Hepatocyte (in vitro differentiated cells): ENCODE measurements around the gene PLXNB3.

Source experiments
- CTCF ChIP-seq: fragments of 200-600 bp; sonication (generic); IDR thresholded peaks from 2 replicates; pipeline ENCODE4 v1.5.1; 2016; ENCODE audit warnings: antibody characterized with exemption, mild to moderate bottlenecking; ENCODE audit not compliant: poor library complexity
- EZH2 ChIP-seq: fragments of 200-600 bp; sonication (generic); IDR thresholded peaks from 2 replicates; pipeline ENCODE4 v1.6.1; 2016; ENCODE audit warnings: antibody characterized with exemption, mild to moderate bottlenecking, borderline replicate concordance

DNA sequence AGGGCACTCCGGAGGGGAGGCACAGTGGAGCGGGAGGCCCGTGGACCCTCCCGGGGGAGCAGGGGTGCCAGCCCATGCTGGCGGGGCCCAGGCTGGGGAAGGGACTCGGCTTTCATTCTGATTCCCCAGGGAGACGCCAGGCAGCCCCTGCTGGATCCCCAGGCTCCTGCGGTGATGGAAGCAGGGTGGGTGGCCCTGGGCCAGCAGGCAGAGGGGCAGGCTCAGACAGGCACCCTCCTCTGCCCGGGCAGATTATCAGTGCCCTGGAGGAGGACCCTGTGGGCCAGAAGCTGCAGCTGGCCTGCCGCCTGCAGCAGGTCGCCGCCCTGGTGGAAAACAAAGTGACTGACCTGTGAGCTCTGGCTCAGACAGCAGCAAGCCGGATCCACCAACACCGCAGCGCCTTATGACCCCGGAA lies 14.6 kb downstream of the PLXNB3 start:
- TF ChIP-seq CTCF, result no peak
- no peak for TF ChIP-seq EZH2
